ENCODE results near the gene FRYL.

FRYL gene

DNA sequence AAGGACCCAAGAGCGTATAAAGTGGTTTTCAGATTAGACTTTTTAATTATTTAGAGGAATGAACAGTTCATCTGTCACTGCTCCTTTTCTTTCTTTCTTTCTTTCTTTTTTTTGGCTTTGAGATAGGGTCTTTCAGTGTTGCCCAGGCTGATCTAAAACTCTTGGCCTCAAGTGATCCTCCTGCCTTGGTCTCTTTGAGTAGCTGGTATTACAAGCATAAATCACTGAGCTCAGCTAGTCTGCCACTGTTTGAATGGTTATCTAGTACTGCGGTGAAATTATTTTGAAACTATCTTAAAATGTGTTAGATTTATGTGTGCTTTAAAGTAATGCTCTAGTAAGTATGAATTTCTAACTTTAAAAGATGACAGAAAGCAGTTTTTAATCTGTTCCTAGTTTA is 6.5 kb upstream of the FRYL start:
- Histone ChIP-seq H3K4me1 (ENCODE audit: control insufficient read depth in 1 of 2, insufficient read depth in 2 of 2, low read length in 2 of 2) (peaks cover 3 to 4% of the 10 kb centered on the region in 2 experiments), H3K36me3 (ENCODE audit: control insufficient read depth in 1 of 2, insufficient read depth in 2 of 2, low read length in 2 of 2) (no peaks in the 10 kb centered on the region), H2BK5ac (ENCODE audit: low read depth, low read length, poor library complexity) (no peak overlapping the region), H4K8ac (ENCODE audit: low read depth, low read length) (no peak overlapping the region), H3K79me1 (ENCODE audit: low read length) (no peaks in the 10 kb centered on the region), H3K27ac (ENCODE audit: low read depth, low read length) (no peak overlapping the region), H3K79me2 (ENCODE audit: control insufficient read depth, insufficient read depth, low read length, poor library complexity) (no peaks in the 10 kb centered on the region), H4K91ac (ENCODE audit: low read depth, low read length) (no peak overlapping the region), H4K12ac (ENCODE audit: low read depth, low read length) (no peak overlapping the region), H2AK5ac (ENCODE audit: low read length) (no peak overlapping the region), H3K27me3 (ENCODE audit: insufficient read depth, low read length) (no peaks in the 10 kb centered on the region), H3K14ac (ENCODE audit: low read length) (no peak overlapping the region), H3K23ac (ENCODE audit: low read length) (no peak overlapping the region), H3K18ac (ENCODE audit: low read length) (no peak overlapping the region), H2BK12ac (ENCODE audit: low read length) (no peak overlapping the region), H2AFZ (ENCODE audit: insufficient read depth, low read length, poor library complexity) (no peak overlapping the region), H3K4me2 (ENCODE audit: low read length) (no peak overlapping the region), H2BK120ac (ENCODE audit: insufficient read depth, low read length, poor library complexity) (no peak overlapping the region), H3K9me3 (ENCODE audit: insufficient read depth, low read depth, low read length) (no peaks in the 10 kb centered on the region), H3K4me3 (ENCODE audit: low read depth, low read length) (no peak overlapping the region), H3K4ac (ENCODE audit: low read depth, low read length) (no peak overlapping the region), H3K9ac (ENCODE audit: low read length) (no peak overlapping the region)
- no CpG with 5 or more reads among the region's 2 CpGs for WGBS (ENCODE audit: extremely low coverage, insufficient coverage, insufficient read length)
- no peak for DNase-seq

DNA sequence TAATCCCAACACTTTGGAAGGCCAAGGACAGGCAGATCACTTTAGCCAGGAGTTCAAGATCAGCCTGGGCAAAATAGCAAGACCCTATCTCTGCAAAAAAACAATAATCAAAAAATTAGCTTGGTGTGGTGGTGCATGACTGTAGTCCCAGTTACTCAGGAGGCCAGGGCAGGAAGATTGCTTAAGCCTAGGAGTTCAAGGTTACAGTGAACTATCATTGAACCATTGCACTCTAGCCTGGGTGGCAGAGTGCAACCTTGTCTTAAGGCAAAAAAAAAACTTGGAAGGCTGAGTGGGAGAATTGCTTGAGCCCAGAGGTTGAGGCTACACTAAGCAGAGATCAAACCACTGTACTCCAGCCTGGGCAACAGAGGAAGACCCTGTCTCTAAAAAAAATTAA is 5.2 kb upstream of the FRYL start:
- no peaks in the 10 kb centered on the region for H3K36me3 ChIP-seq (ENCODE audit: control insufficient read depth in 1 of 2, insufficient read depth in 2 of 2, low read length in 2 of 2)
- no peak overlapping the region for H4K91ac ChIP-seq (ENCODE audit: low read depth, low read length)
- no peak overlapping the region for H3K4me2 ChIP-seq (ENCODE audit: low read length)
- no peak overlapping the region for H2AK5ac ChIP-seq (ENCODE audit: low read length)
- no peak overlapping the region for H2AFZ ChIP-seq (ENCODE audit: insufficient read depth, low read length, poor library complexity)
- H2BK12ac ChIP-seq (ENCODE audit: low read length), result no peak overlapping the region
- H3K14ac ChIP-seq (ENCODE audit: low read length), result no peak overlapping the region
- no peak for DNase-seq
- H2BK120ac ChIP-seq (ENCODE audit: insufficient read depth, low read length, poor library complexity), result no peak overlapping the region
- no peak overlapping the region for H3K4me3 ChIP-seq (ENCODE audit: low read depth, low read length)
- H3K4me1 ChIP-seq (ENCODE audit: control insufficient read depth in 1 of 2, insufficient read depth in 2 of 2, low read length in 2 of 2), result peaks cover 7 to 9% of the 10 kb centered on the region in 2 experiments
- H3K9ac ChIP-seq (ENCODE audit: low read length), result no peak overlapping the region
- no peak overlapping the region for H3K18ac ChIP-seq (ENCODE audit: low read length)
- no peaks in the 10 kb centered on the region for H3K27me3 ChIP-seq (ENCODE audit: insufficient read depth, low read length)
- H3K79me2 ChIP-seq (ENCODE audit: control insufficient read depth, insufficient read depth, low read length, poor library complexity), result no peaks in the 10 kb centered on the region
- no peak overlapping the region for H3K27ac ChIP-seq (ENCODE audit: low read depth, low read length)
- no peaks in the 10 kb centered on the region for H3K9me3 ChIP-seq (ENCODE audit: insufficient read depth, low read depth, low read length)
- H2BK5ac ChIP-seq (ENCODE audit: low read depth, low read length, poor library complexity), result no peak overlapping the region
- H3K23ac ChIP-seq (ENCODE audit: low read length), result no peak overlapping the region
- H3K4ac ChIP-seq (ENCODE audit: low read depth, low read length), result no peak overlapping the region
- peaks cover 2% of the 10 kb centered on the region for H3K79me1 ChIP-seq (ENCODE audit: low read length)
- no peak overlapping the region for H4K8ac ChIP-seq (ENCODE audit: low read depth, low read length)
- H4K12ac ChIP-seq (ENCODE audit: low read depth, low read length), result no peak overlapping the region

DNA sequence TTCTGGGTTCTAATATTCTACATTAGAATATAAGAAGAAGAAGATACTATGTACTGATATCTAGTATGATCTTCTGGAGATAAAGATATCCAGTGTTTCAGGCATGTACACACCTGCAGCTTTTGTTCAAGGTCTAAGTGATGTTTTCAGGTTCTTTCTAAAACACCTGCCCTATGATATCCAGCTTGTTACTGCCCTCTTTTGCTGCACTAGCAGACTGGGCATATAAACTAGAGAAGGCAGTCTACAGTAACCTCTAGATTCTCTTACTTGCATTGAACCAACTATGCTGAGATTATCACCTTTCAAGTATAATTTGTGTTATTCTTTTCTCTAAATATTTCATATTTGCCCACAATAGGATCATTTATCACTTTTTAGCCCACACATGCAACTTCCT is 1.9 kb upstream of the FRYL start:
- no peak overlapping the region for H4K12ac ChIP-seq (ENCODE audit: low read depth, low read length)
- peaks cover 14% of the 10 kb centered on the region for H3K79me1 ChIP-seq (ENCODE audit: low read length)
- H4K8ac ChIP-seq (ENCODE audit: low read depth, low read length), result no peak overlapping the region
- peaks cover 3 to 9% of the 10 kb centered on the region in 2 experiments for H3K4me1 ChIP-seq (ENCODE audit: control insufficient read depth in 1 of 2, insufficient read depth in 2 of 2, low read length in 2 of 2)
- no peaks in the 10 kb centered on the region for H3K27me3 ChIP-seq (ENCODE audit: insufficient read depth, low read length)
- H3K9ac ChIP-seq (ENCODE audit: low read length), result no peak overlapping the region
- no peak overlapping the region for H3K4me3 ChIP-seq (ENCODE audit: low read depth, low read length)
- H4K91ac ChIP-seq (ENCODE audit: low read depth, low read length), result no peak overlapping the region
- H3K23ac ChIP-seq (ENCODE audit: low read length), result no peak overlapping the region
- H3K9me3 ChIP-seq (ENCODE audit: insufficient read depth, low read depth, low read length), result no peaks in the 10 kb centered on the region
- H3K79me2 ChIP-seq (ENCODE audit: control insufficient read depth, insufficient read depth, low read length, poor library complexity), result peaks cover 11% of the 10 kb centered on the region
- no peak overlapping the region for H2BK12ac ChIP-seq (ENCODE audit: low read length)
- no peak overlapping the region for H3K18ac ChIP-seq (ENCODE audit: low read length)
- H3K14ac ChIP-seq (ENCODE audit: low read length), result no peak overlapping the region
- H3K4me2 ChIP-seq (ENCODE audit: low read length), result no peak overlapping the region
- no peak overlapping the region for H2BK120ac ChIP-seq (ENCODE audit: insufficient read depth, low read length, poor library complexity)
- no peak overlapping the region for H3K27ac ChIP-seq (ENCODE audit: low read depth, low read length)
- H3K36me3 ChIP-seq (ENCODE audit: control insufficient read depth in 1 of 2, insufficient read depth in 2 of 2, low read length in 2 of 2), result no peaks in the 10 kb centered on the region
- no peak overlapping the region for H3K4ac ChIP-seq (ENCODE audit: low read depth, low read length)
- DNase-seq, result no peak
- no peak overlapping the region for H2AFZ ChIP-seq (ENCODE audit: insufficient read depth, low read length, poor library complexity)
- H2AK5ac ChIP-seq (ENCODE audit: low read length), result no peak overlapping the region
- no peak overlapping the region for H2BK5ac ChIP-seq (ENCODE audit: low read depth, low read length, poor library complexity)

DNA sequence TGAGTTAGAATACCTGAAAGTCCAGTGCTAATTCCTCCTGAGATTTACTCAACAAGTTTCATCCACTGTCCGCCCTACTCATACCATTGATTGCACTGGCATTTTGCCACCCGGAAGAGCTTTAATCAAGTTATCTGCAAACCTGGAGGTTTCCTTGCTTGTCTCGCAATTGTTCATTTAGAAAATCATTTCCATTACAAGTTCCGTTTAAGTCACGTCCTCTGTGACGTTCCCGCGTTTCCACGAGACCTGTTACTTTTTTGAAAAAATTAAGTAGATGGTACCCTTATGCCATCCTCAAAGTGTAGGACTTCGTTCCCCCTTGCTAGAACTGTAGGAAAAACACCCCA is 761 bp upstream of the FRYL start:
- peak overlapping the region; percentile 90 for H3K4me2 ChIP-seq (ENCODE audit: low read length)
- H3K14ac ChIP-seq (ENCODE audit: low read length), result peak overlapping the region; percentile 39
- no peaks in the 10 kb centered on the region for H3K36me3 ChIP-seq (ENCODE audit: control insufficient read depth in 1 of 2, insufficient read depth in 2 of 2, low read length in 2 of 2)
- H3K23ac ChIP-seq (ENCODE audit: low read length), result no peak overlapping the region
- H2BK5ac ChIP-seq (ENCODE audit: low read depth, low read length, poor library complexity), result peak overlapping the region; percentile 40
- H3K9ac ChIP-seq (ENCODE audit: low read length), result peak overlapping the region; percentile 66
- no peak for DNase-seq
- H3K18ac ChIP-seq (ENCODE audit: low read length), result no peak overlapping the region
- H4K91ac ChIP-seq (ENCODE audit: low read depth, low read length), result no peak overlapping the region
- no CpG with 5 or more reads among the region's 10 CpGs for WGBS (ENCODE audit: extremely low coverage, insufficient coverage, insufficient read length)
- peak overlapping the region; percentile 46 for H4K8ac ChIP-seq (ENCODE audit: low read depth, low read length)
- peaks cover 11% of the 10 kb centered on the region for H3K79me2 ChIP-seq (ENCODE audit: control insufficient read depth, insufficient read depth, low read length, poor library complexity)
- peak overlapping the region; percentile 23 for H3K27ac ChIP-seq (ENCODE audit: low read depth, low read length)
- H3K4ac ChIP-seq (ENCODE audit: low read depth, low read length), result no peak overlapping the region
- no peak overlapping the region for H2BK12ac ChIP-seq (ENCODE audit: low read length)
- peak overlapping the region; percentile 54 for H2AK5ac ChIP-seq (ENCODE audit: low read length)
- peak overlapping the region; percentile 59 for H2AFZ ChIP-seq (ENCODE audit: insufficient read depth, low read length, poor library complexity)
- no peak overlapping the region for H3K4me3 ChIP-seq (ENCODE audit: low read depth, low read length)
- H2BK120ac ChIP-seq (ENCODE audit: insufficient read depth, low read length, poor library complexity), result peak overlapping the region; percentile 22
- H3K27me3 ChIP-seq (ENCODE audit: insufficient read depth, low read length), result no peaks in the 10 kb centered on the region
- no peaks in the 10 kb centered on the region for H3K9me3 ChIP-seq (ENCODE audit: insufficient read depth, low read depth, low read length)
- H3K4me1 ChIP-seq (ENCODE audit: control insufficient read depth in 1 of 2, insufficient read depth in 2 of 2, low read length in 2 of 2), result peaks cover 3 to 9% of the 10 kb centered on the region in 2 experiments
- peaks cover 14% of the 10 kb centered on the region for H3K79me1 ChIP-seq (ENCODE audit: low read length)
- H4K12ac ChIP-seq (ENCODE audit: low read depth, low read length), result no peak overlapping the region

Data from trophoblast cell (in vitro differentiated cells and primary cell).